Hepatocyte (in vitro differentiated cells): Measurements from ENCODE around the gene ULK4. TPM values are rescaled to one million over a fixed set of nuclear protein-coding genes. Genes with fewer than 3 reads are reported as not detected.
A peak's percentile ranks its signal among the peaks of the same experiment; 100 is the strongest.

Source experiments
- DNase-seq: peaks from one replicate; pipeline ENCODE4 v3.0.0-alpha.2; 2016; ENCODE audit warnings: low spot score
- H2AFZ ChIP-seq: fragments of 200-600 bp; sonication (generic); 2 replicates; pipeline ENCODE4 v1.6.0; 2016; ENCODE audit warnings: antibody characterized with exemption, mild to moderate bottlenecking
- H3K27ac ChIP-seq: fragments of 200-600 bp; sonication (generic); 2 replicates; pipeline ENCODE4 v1.5.1; 2016; ENCODE audit warnings: mild to moderate bottlenecking
- H3K27me3 ChIP-seq: fragments of 200-600 bp; sonication (generic); 2 replicates; pipeline ENCODE4 v1.6.1; 2016
- H3K36me3 ChIP-seq: fragments of 200-600 bp; sonication (generic); replicated peaks from 2 replicates; pipeline ENCODE4 v1.5.1; 2016; ENCODE audit warnings: low read depth; ENCODE audit not compliant: insufficient read depth
- H3K4me1 ChIP-seq: fragments of 200-600 bp; sonication (generic); 2 replicates; pipeline ENCODE4 v1.5.1; 2016; ENCODE audit warnings: mild to moderate bottlenecking, moderate library complexity; ENCODE audit not compliant: insufficient read depth
- H3K4me2 ChIP-seq: fragments of 200-600 bp; sonication (generic); 2 replicates; pipeline ENCODE4 v1.6.0; 2016
- H3K4me3 ChIP-seq: fragments of 200-600 bp; sonication (generic); 2 replicates; pipeline ENCODE4 v1.5.1; 2016; ENCODE audit warnings: mild to moderate bottlenecking
- H3K79me2 ChIP-seq: fragments of 200-600 bp; sonication (generic); 2 replicates; pipeline ENCODE4 v1.6.0; 2017; ENCODE audit warnings: mild to moderate bottlenecking
- H3K9me2 ChIP-seq: fragments of 200-600 bp; sonication (generic); replicated peaks from 2 replicates; pipeline ENCODE4 v1.6.0; 2017; ENCODE audit warnings: mild to moderate bottlenecking; ENCODE audit not compliant: insufficient read depth
- H3K9me3 ChIP-seq: fragments of 200-600 bp; sonication (generic); 2 replicates; pipeline ENCODE4 v1.5.1; 2016; ENCODE audit warnings: low read depth, mild to moderate bottlenecking
- H4K20me1 ChIP-seq: fragments of 200-600 bp; sonication (generic); 2 replicates; pipeline ENCODE4 v1.6.0; 2016; ENCODE audit warnings: mild to moderate bottlenecking; ENCODE audit not compliant: insufficient read depth, poor library complexity, severe bottlenecking
- CTCF ChIP-seq: fragments of 200-600 bp; sonication (generic); IDR thresholded peaks from 2 replicates; pipeline ENCODE4 v1.5.1; 2016; ENCODE audit warnings: antibody characterized with exemption, mild to moderate bottlenecking; ENCODE audit not compliant: poor library complexity
- EZH2 ChIP-seq: fragments of 200-600 bp; sonication (generic); IDR thresholded peaks from 2 replicates; pipeline ENCODE4 v1.6.1; 2016; ENCODE audit warnings: antibody characterized with exemption, mild to moderate bottlenecking, borderline replicate concordance
- EZH2phosphoT487 ChIP-seq: fragments of 200-600 bp; sonication (generic); IDR thresholded peaks from one replicate; pipeline ENCODE4 v1.6.1; 2018; ENCODE audit warnings: antibody characterized with exemption, mild to moderate bottlenecking, low read depth, moderate library complexity; ENCODE audit not compliant: unreplicated experiment, severe bottlenecking
- WGBS: methylation state at CpG from one replicate; pipeline ENCODE4 v1.1.6; 2016; ENCODE audit warnings: low lambda C conversion rate; ENCODE audit errors: missing lambda C conversion rate; 5-methylcytosine and 5-hydroxymethylcytosine counted together
- polyA plus RNA-seq: library from polyadenylated mRNA; unstranded; fragments of >200 nt; fragmentation: Nextera tagmentation; extraction: Ambion mirVana; gene quantifications from 2 replicates; pipeline ENCODE4 v1.2.1, GENCODE V29; 2016
- total RNA-seq: library from RNA; depleted of rRNA; stranded (reverse); fragments of >200 nt; gene quantifications from 2 replicates; pipeline ENCODE4 v1.2.3, GENCODE V29; 2014

ULK4 gene
- total and polyA plus RNA-seq, 2 experiments from 2014 or later, result 3.8 to 9.1 TPM

- Histone ChIP-seq H3K27ac (no peak overlapping the region), H3K4me3 (no peak overlapping the region), H3K9me3 (no peaks in the 10 kb centered on the region), H3K36me3 (no peaks in the 10 kb centered on the region), H3K4me1 (peaks cover 18% of the 10 kb centered on the region), H2AFZ (no peak overlapping the region), H3K79me2 (no peaks in the 10 kb centered on the region), H3K27me3 (no peaks in the 10 kb centered on the region), H3K4me2 (no peak overlapping the region), H3K9me2 (no peaks in the 10 kb centered on the region), H4K20me1 (no peaks in the 10 kb centered on the region)
- DNase-seq, result no peak
- 89% methylated on average over 3 of the region's 3 CpGs for WGBS
- TF ChIP-seq EZH2, result no peak
- TF ChIP-seq CTCF, result no peak
- no peak for TF ChIP-seq EZH2phosphoT487
These were observed 630.9 kb downstream of the ULK4 start for GRCh38 chr3:41331041-41331440.

GRCh38 chr3:41330465-41330864 is 631.4 kb downstream of the ULK4 start:
- Histone ChIP-seq H3K4me3 (no peak overlapping the region), H3K27ac (no peak overlapping the region), H3K9me2 (no peaks in the 10 kb centered on the region), H3K79me2 (no peaks in the 10 kb centered on the region), H3K9me3 (no peaks in the 10 kb centered on the region), H3K4me2 (no peak overlapping the region), H3K36me3 (no peaks in the 10 kb centered on the region), H3K27me3 (no peaks in the 10 kb centered on the region), H4K20me1 (no peaks in the 10 kb centered on the region), H2AFZ (no peak overlapping the region), H3K4me1 (peaks cover 18% of the 10 kb centered on the region)
- TF ChIP-seq EZH2, result no peak
- TF ChIP-seq EZH2phosphoT487, result no peak
- no peak for TF ChIP-seq CTCF
- WGBS, result 90% methylated on average over 1 of the region's 1 CpG
- no peak for DNase-seq

GRCh38 chr3:41329881-41330280 is 632.0 kb downstream of the ULK4 start:
- H3K27ac ChIP-seq, result no peak overlapping the region
- H3K9me2 ChIP-seq, result no peaks in the 10 kb centered on the region
- H3K27me3 ChIP-seq, result no peaks in the 10 kb centered on the region
- H3K4me2 ChIP-seq, result no peak overlapping the region
- H3K4me3 ChIP-seq, result no peak overlapping the region
- H4K20me1 ChIP-seq, result no peaks in the 10 kb centered on the region
- peaks cover 18% of the 10 kb centered on the region for H3K4me1 ChIP-seq
- no peak for DNase-seq
- no peaks in the 10 kb centered on the region for H3K79me2 ChIP-seq
- H3K36me3 ChIP-seq, result no peaks in the 10 kb centered on the region
- WGBS, result 68% methylated on average over 2 of the region's 2 CpGs
- H2AFZ ChIP-seq, result no peak overlapping the region
- no peaks in the 10 kb centered on the region for H3K9me3 ChIP-seq
- TF ChIP-seq CTCF (no peak), EZH2phosphoT487 (no peak), EZH2 (no peak)

- 58% methylated on average over 2 of the region's 2 CpGs for WGBS
- Histone ChIP-seq H3K36me3 (no peaks in the 10 kb centered on the region), H3K4me3 (no peak overlapping the region), H2AFZ (no peak overlapping the region), H3K27ac (peak overlapping the region; percentile 60), H3K4me2 (peak overlapping the region; percentile 47), H3K79me2 (no peaks in the 10 kb centered on the region), H3K9me2 (no peaks in the 10 kb centered on the region), H3K4me1 (peaks cover 18% of the 10 kb centered on the region), H3K9me3 (no peaks in the 10 kb centered on the region), H3K27me3 (no peaks in the 10 kb centered on the region), H4K20me1 (no peaks in the 10 kb centered on the region)
- TF ChIP-seq EZH2phosphoT487, result no peak
- no peak for TF ChIP-seq EZH2
- no peak for TF ChIP-seq CTCF
- DNase-seq, result no peak
These were observed 633.0 kb downstream of the ULK4 start for GRCh38 chr3:41328926-41329325.
